Endothelial cell of umbilical vein (primary cell): ENCODE measurements around the gene OAS2.

Source experiments
- CTCF ChIP-seq, 2 donors: IDR thresholded peaks; 1 replicate in 1 of 2; 2 replicates in 1 of 2; pipeline ENCODE4 v1.5.1; 2011; ENCODE audit warnings: low read length in 2 of 2, mild to moderate bottlenecking in 2 of 2, moderate library complexity in 2 of 2, control low read depth in 1 of 2, inconsistent platforms in 1 of 2, low read depth in 1 of 2; ENCODE audit not compliant: insufficient read depth in 1 of 2; ENCODE audit errors: extremely low read depth in 1 of 2
- EZH2 ChIP-seq: IDR thresholded peaks from 2 replicates; pipeline ENCODE4 v1.6.1; 2012; ENCODE audit warnings: borderline replicate concordance, low read depth, mild to moderate bottlenecking, moderate library complexity, low read length, inconsistent platforms; ENCODE audit not compliant: severe bottlenecking
- JUN ChIP-seq: IDR thresholded peaks from 2 replicates; pipeline ENCODE4 v1.6.1; 2011; ENCODE audit warnings: borderline replicate concordance, low read depth; ENCODE audit not compliant: insufficient read length, insufficient read depth
- MYC ChIP-seq: IDR thresholded peaks from one replicate; pipeline ENCODE4 v1.6.1; 2011; ENCODE audit warnings: mild to moderate bottlenecking, low read depth, low read length
- POLR2A ChIP-seq: IDR thresholded peaks from 2 replicates; pipeline ENCODE4 v1.6.1; 2012; ENCODE audit warnings: low read depth, mild to moderate bottlenecking, control low read depth, low read length
- POLR2AphosphoS5 ChIP-seq: IDR thresholded peaks from 2 replicates; pipeline ENCODE4 v1.6.1; 2012; ENCODE audit warnings: low read depth, mild to moderate bottlenecking, control low read depth, low read length, moderate library complexity; ENCODE audit not compliant: insufficient read depth

GRCh38 chr12:113022563-113023297, 44.4 kb downstream of the OAS2 start:
- no peak for TF ChIP-seq CTCF (IDR thresholded peaks at IDR 0.05; ENCODE audit: extremely low read depth in 1 of 2, insufficient read depth in 1 of 2, low read depth in 1 of 2, low read length in 2 of 2)
- no peak for TF ChIP-seq EZH2
- no peak for TF ChIP-seq POLR2A
- TF ChIP-seq MYC = no peak
- no peak for TF ChIP-seq JUN
- no peak for TF ChIP-seq POLR2AphosphoS5
